Activated CD8-positive, alpha-beta memory T cell treated with anti-CD3 and anti-CD28 coated beads, Interleukin-2, amount 50 U/mL, for 24 hours (primary cell): ENCODE data around the gene PIAS1.
"Not testable (repeated sequence)": the region's sequence is repeated elsewhere in the genome, so short reads cannot be mapped to it uniquely, and the experiment has no call there.

Experiments used
- DNase-seq: peaks from one replicate; pipeline ENCODE4 v3.0.0-alpha.2; 2020; ENCODE audit errors: extremely low read depth

PIAS1 gene

GRCh38 chr15:68114840-68115239 lies 60.7 kb downstream of the PIAS1 start:
- no peak for DNase-seq

GRCh38 chr15:68124700-68125099 lies 70.6 kb downstream of the PIAS1 start:
- DNase-seq: no peak

- no peak for DNase-seq
Observed at GRCh38 chr15:68126396-68126795, 72.3 kb downstream of the PIAS1 start.

- DNase-seq: no peak
Observed at GRCh38 chr15:68129072-68129471, 75.0 kb downstream of the PIAS1 start.

- DNase-seq: no peak
Observed at GRCh38 chr15:68130851-68131250, 76.7 kb downstream of the PIAS1 start.

GRCh38 chr15:68137096-68137495 lies 83.0 kb downstream of the PIAS1 start:
- no peak for DNase-seq

GRCh38 chr15:68143129-68143528 lies 89.0 kb downstream of the PIAS1 start:
- no peak for DNase-seq

- no peak for DNase-seq
Observed at GRCh38 chr15:68143785-68144184, 89.7 kb downstream of the PIAS1 start.

GRCh38 chr15:68145706-68146105 lies 91.6 kb downstream of the PIAS1 start:
- DNase-seq: no peak

- DNase-seq: no peak
Observed at GRCh38 chr15:68148039-68148438, 93.9 kb downstream of the PIAS1 start.

GRCh38 chr15:68149059-68149458 lies 94.9 kb downstream of the PIAS1 start:
- no peak for DNase-seq

- DNase-seq: no peak
Observed at GRCh38 chr15:68150187-68150586, 96.1 kb downstream of the PIAS1 start.

- no peak for DNase-seq
Observed at GRCh38 chr15:68151277-68151676, 97.2 kb downstream of the PIAS1 start.

GRCh38 chr15:68152342-68152741 lies 98.2 kb downstream of the PIAS1 start:
- no peak for DNase-seq

GRCh38 chr15:68154923-68155559 lies 100.9 kb downstream of the PIAS1 start:
- DNase-seq: no peak

- DNase-seq: no peak
Observed at GRCh38 chr15:68157074-68157473, 103.0 kb downstream of the PIAS1 start.

- DNase-seq: no peak
Observed at GRCh38 chr15:68158046-68158628, 104.0 kb downstream of the PIAS1 start.

GRCh38 chr15:68163191-68163590 lies 109.1 kb downstream of the PIAS1 start:
- no peak for DNase-seq

- DNase-seq: no peak
Observed at GRCh38 chr15:68166847-68167246, 112.7 kb downstream of the PIAS1 start.

- not testable (repeated sequence) for DNase-seq
Observed at GRCh38 chr15:68172037-68172436, 117.9 kb downstream of the PIAS1 start.

- DNase-seq: no peak
Observed at GRCh38 chr15:68173119-68173518, 119.0 kb downstream of the PIAS1 start.

- no peak for DNase-seq
Observed at GRCh38 chr15:68175526-68175925, 121.4 kb downstream of the PIAS1 start.

- DNase-seq: no peak
Observed at GRCh38 chr15:68176601-68177000, 122.5 kb downstream of the PIAS1 start.

- no peak for DNase-seq
Observed at GRCh38 chr15:68177742-68178141, 123.6 kb downstream of the PIAS1 start.
